ENCODE results near the gene LNX2. TPM values are rescaled to one million over a fixed set of nuclear protein-coding genes. Genes with fewer than 3 reads are reported as not detected.

Gene LNX2
- total RNA-seq, result 10 to 100 TPM in 2 of 3 donors, 1 to 10 TPM in 1; 5.9 to 19.3 (median 19.2) TPM

DNA sequence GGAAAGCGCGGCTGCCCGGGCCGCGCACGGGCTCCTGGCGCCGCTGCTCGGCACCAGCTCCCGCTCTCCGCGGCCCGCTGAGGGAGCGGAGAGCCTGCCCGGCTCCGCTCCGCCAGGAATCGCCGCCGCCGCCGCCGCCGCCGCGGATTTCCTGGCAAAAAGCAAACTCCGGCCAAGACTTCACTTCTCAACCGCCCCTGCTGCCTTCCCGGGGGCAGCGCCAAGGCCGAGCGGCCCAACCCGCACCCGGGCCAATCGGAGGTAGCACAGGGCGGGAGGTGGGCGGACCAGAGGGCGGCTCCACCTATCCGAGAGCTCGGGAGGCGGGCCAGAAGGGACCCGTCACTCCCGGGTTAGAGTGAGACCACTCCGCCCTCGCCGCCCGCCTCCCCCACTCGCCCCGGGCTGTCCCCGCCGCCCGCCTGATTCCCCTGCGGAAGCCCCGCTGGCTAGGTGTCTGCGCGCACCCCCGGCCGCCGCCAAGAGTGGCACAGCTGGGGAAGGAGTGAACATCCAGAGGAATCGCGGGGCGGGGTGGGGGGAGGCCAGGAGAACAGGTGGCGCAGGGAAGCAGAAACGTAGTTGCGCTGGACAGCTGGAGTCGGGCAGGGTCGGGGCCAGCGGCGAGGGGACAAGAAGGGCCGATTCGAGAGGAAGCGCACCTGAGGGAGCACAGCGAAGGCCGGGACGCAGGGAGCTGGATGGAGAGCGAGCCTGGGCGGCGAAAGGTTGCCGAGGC lies at the start of gene LNX2:
TSS of gene LNX2 (minus strand) at position 153 of the 739 bp plus-strand sequence. CDS start 38,826 bp downstream, outside the sequence.
- H3K9me3 ChIP-seq, result no peaks in the 10 kb centered on the region
- peak; percentile 98 to 99 for DNase-seq (ENCODE audit: low spot score in 2 of 2)
- TF ChIP-seq CTCF (IDR thresholded peaks at IDR 0.05) (no peak), POLR2AphosphoS5 (IDR thresholded peaks at IDR 0.05) (peak; percentile 75 to 83 (median 82)), POLR2A (IDR thresholded peaks at IDR 0.05) (peak; percentile 64)
- H3K36me3 ChIP-seq, result no peaks in the 10 kb centered on the region
- peak within 1 kb of the TSS; percentile 82 to 93 (median 93) for H3K4me3 ChIP-seq
- peak within 1 kb of the TSS; percentile 97 to 99 for H3K27ac ChIP-seq
- peaks cover 0 to 14% of the 10 kb centered on the region in 2 donors for H3K4me1 ChIP-seq
- H3K27me3 ChIP-seq, result no peaks in the 10 kb centered on the region
- intact Hi-C loops (cut with DNase I; ENCODE audit: low total_unique reads), result loop anchor here (5.0 kb wide), 1 partner anchor 433 kb away; no protein-coding TSS in a partner anchor

GRCh38 chr13:27667946-27668345 lies 47.6 kb upstream of the LNX2 start:
- no peaks in the 10 kb centered on the region for H3K36me3 ChIP-seq
- peaks cover 0 to 5% of the 10 kb centered on the region in 2 donors for H3K9me3 ChIP-seq
- intact Hi-C loops (cut with DNase I; ENCODE audit: low total_unique reads), result no loop called here
- TF ChIP-seq CTCF (IDR thresholded peaks at IDR 0.05) (no peak), POLR2A (IDR thresholded peaks at IDR 0.05) (no peak), POLR2AphosphoS5 (IDR thresholded peaks at IDR 0.05) (no peak)
- H3K4me1 ChIP-seq, result no peaks in the 10 kb centered on the region
- H3K4me3 ChIP-seq, result no peak overlapping the region
- no peak overlapping the region for H3K27ac ChIP-seq
- DNase-seq (ENCODE audit: low spot score in 2 of 2), result no peak
- no peaks in the 10 kb centered on the region for H3K27me3 ChIP-seq

DNA sequence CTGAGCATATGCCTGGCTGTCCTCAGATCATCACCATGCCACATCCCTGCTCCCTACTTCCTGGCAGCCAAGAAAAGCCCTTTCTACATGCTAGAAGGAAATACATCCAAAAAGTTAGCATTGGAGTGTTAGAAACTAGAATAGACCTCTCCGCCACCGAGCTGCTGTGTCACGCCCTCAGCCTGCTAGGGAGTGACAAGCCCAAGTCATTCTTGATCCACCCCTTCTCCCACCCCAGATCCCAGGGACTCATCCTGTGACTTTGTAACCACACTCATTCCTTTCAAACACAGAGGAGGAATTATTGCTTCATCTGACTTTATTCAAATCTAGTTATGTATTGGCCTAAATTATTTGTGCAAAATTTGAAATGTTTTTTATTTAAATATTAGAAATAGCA lies 46.6 kb upstream of the LNX2 start:
- Histone ChIP-seq H3K9me3 (peaks cover 0 to under 1% of the 10 kb centered on the region in 2 donors), H3K27me3 (no peaks in the 10 kb centered on the region), H3K27ac (no peak overlapping the region), H3K36me3 (no peaks in the 10 kb centered on the region), H3K4me1 (no peaks in the 10 kb centered on the region), H3K4me3 (no peak overlapping the region)
- TF ChIP-seq POLR2A (IDR thresholded peaks at IDR 0.05), result no peak
- no peak for TF ChIP-seq CTCF (IDR thresholded peaks at IDR 0.05)
- no peak for TF ChIP-seq POLR2AphosphoS5 (IDR thresholded peaks at IDR 0.05)
- intact Hi-C loops (cut with DNase I; ENCODE audit: low total_unique reads), result no loop called here
- no peak for DNase-seq (ENCODE audit: low spot score in 2 of 2)

- TF ChIP-seq POLR2AphosphoS5 (IDR thresholded peaks at IDR 0.05), result peak in 1 of 3 donors; percentile 49
- no peak for TF ChIP-seq POLR2A (IDR thresholded peaks at IDR 0.05)
- no peak for TF ChIP-seq CTCF (IDR thresholded peaks at IDR 0.05)
- DNase-seq (ENCODE audit: low spot score in 2 of 2), result peak; percentile 66 to 73
- Histone ChIP-seq H3K4me1 (no peaks in the 10 kb centered on the region), H3K36me3 (no peaks in the 10 kb centered on the region), H3K27ac (peak overlapping the region in 1 of 2 donors; percentile 19), H3K27me3 (no peaks in the 10 kb centered on the region), H3K4me3 (no peak overlapping the region), H3K9me3 (no peaks in the 10 kb centered on the region)
- intact Hi-C loops (cut with DNase I; ENCODE audit: low total_unique reads), result no loop called here
These were observed 45.4 kb upstream of the LNX2 start for GRCh38 chr13:27665761-27666160.

DNA sequence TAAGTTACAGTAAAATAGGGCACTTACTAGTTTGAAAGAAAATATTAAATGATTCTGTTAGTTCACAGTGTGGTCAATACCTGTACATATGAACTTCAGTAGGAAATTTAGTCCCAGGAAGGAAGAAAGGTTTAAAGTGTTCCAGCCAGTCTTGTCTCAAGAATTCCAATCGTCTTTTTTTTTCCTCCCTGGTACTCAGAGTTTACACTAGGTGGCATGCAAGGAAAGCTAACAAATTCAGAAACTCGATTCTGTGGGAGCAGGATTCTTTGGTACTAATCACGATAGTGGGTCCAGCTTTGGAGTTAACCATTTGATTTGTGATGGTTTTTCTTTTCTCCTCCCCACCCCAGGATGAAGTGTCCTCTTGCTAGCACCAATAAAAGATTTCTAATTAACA lies 45.0 kb upstream of the LNX2 start:
- no peak overlapping the region for H3K4me3 ChIP-seq
- TF ChIP-seq POLR2AphosphoS5 (IDR thresholded peaks at IDR 0.05) (no peak), CTCF (IDR thresholded peaks at IDR 0.05) (peak in 1 of 3 donors; percentile 30)
- H3K4me1 ChIP-seq, result no peaks in the 10 kb centered on the region
- no peaks in the 10 kb centered on the region for H3K36me3 ChIP-seq
- no peak for DNase-seq (ENCODE audit: low spot score in 2 of 2)
- no peaks in the 10 kb centered on the region for H3K9me3 ChIP-seq
- no peaks in the 10 kb centered on the region for H3K27me3 ChIP-seq
- peak overlapping the region in 1 of 2 donors; percentile 19 for H3K27ac ChIP-seq
- intact Hi-C loops (cut with DNase I; ENCODE audit: low total_unique reads), result no loop called here

All from breast epithelium (tissue), 4 donors.